A673 (cell line): ENCODE data around the gene COG4. TPM values are rescaled to one million over a fixed set of nuclear protein-coding genes. Genes with fewer than 3 reads are reported as not detected.

Source experiments
- BruUV-seq: library from RNA; stranded (reverse); fragments of 400-500 nt; replicated peaks from 2 replicates; lab custom pipeline; 2021; lab: Mats Ljungman, UMichigan
- CTCF ChIA-PET: fragments of 300-600 bp; sonication (Branson Sonifier 250); formaldehyde crosslinking; loops from one replicate; lab custom pipeline; 2022; ENCODE audit warnings: antibody characterized with exemption; lab: Charles Lee
- POLR2A ChIA-PET: fragments of 300-600 bp; sonication (Branson Sonifier 250); formaldehyde crosslinking; loops from one replicate; lab custom pipeline; 2022; ENCODE audit warnings: antibody characterized with exemption; ENCODE audit not compliant: low non-redundant PET; lab: Charles Lee
- DNase-seq: peaks from one replicate; pipeline ENCODE4 v3.0.0-alpha.2; 2015; ENCODE audit warnings: low spot score
- H3K27ac ChIP-seq: fragments of 200-600 bp; sonication (generic); 2 replicates; pipeline ENCODE4 v1.5.1; 2016; ENCODE audit warnings: mixed run types, low read depth, mild to moderate bottlenecking, mixed read lengths, antibody characterized with exemption, low read length; ENCODE audit not compliant: poor library complexity, severe bottlenecking
- H3K27me3 ChIP-seq: fragments of 200-600 bp; sonication (generic); replicated peaks from 2 replicates; pipeline ENCODE4 v1.6.1; 2017; ENCODE audit warnings: mixed run types, low read depth, mild to moderate bottlenecking, mixed read lengths, antibody characterized with exemption, low read length; ENCODE audit not compliant: insufficient read depth, poor library complexity
- H3K36me3 ChIP-seq: fragments of 200-600 bp; sonication (generic); 2 replicates; pipeline ENCODE4 v1.6.1; 2016; ENCODE audit warnings: mixed run types, mild to moderate bottlenecking, mixed read lengths, antibody characterized with exemption, low read length; ENCODE audit not compliant: insufficient read depth, poor library complexity, severe bottlenecking
- H3K4me1 ChIP-seq: fragments of 200-600 bp; sonication (generic); 2 replicates; pipeline ENCODE4 v1.6.1; 2017; ENCODE audit warnings: mixed run types, mild to moderate bottlenecking, mixed read lengths, antibody characterized with exemption, low read length; ENCODE audit not compliant: insufficient read depth, poor library complexity, severe bottlenecking
- H3K4me3 ChIP-seq: fragments of 200-600 bp; sonication (generic); 2 replicates; pipeline ENCODE4 v1.5.1; 2016; ENCODE audit warnings: low read depth, mixed run types, mild to moderate bottlenecking, mixed read lengths, low read length; ENCODE audit not compliant: poor library complexity, severe bottlenecking
- H3K9me3 ChIP-seq: fragments of 200-600 bp; sonication (generic); 2 replicates; pipeline ENCODE4 v1.6.1; 2016; ENCODE audit warnings: mixed run types, low read depth, mild to moderate bottlenecking, mixed read lengths, antibody characterized with exemption, low read length; ENCODE audit not compliant: poor library complexity, severe bottlenecking
- EZH2 ChIP-seq: fragments of 200-600 bp; sonication (generic); IDR thresholded peaks from 2 replicates; pipeline ENCODE4 v1.6.1; 2017; ENCODE audit warnings: borderline replicate concordance, low read depth, mild to moderate bottlenecking, mixed read lengths, antibody characterized with exemption, low read length; ENCODE audit not compliant: poor library complexity, severe bottlenecking
- intact Hi-C: fragments of 100-400 bp; cut with micrococcal nuclease; formaldehyde crosslinking; loops from one replicate; pipeline ENCODE4 v1.10.0; 2022; ENCODE audit not compliant: unreplicated experiment
- total RNA-seq: library from RNA; stranded (reverse); gene quantifications from 2 replicates; pipeline ENCODE4 v1.2.3, GENCODE V29; 2021
- TF ChIP-seq, protein P1 (sequence below): fragments of 300-800, 200-600 bp; sonication (generic); conservative IDR thresholded peaks from 2 replicates; pipeline ENCODE4 v1.5.1; 2017; ENCODE audit warnings: low read depth, mild to moderate bottlenecking, antibody characterized with exemption, low read length, moderate library complexity, mixed read lengths

The COG4 gene
- total RNA-seq, 1 experiment from 2014 or later: 68.6 TPM

DNA sequence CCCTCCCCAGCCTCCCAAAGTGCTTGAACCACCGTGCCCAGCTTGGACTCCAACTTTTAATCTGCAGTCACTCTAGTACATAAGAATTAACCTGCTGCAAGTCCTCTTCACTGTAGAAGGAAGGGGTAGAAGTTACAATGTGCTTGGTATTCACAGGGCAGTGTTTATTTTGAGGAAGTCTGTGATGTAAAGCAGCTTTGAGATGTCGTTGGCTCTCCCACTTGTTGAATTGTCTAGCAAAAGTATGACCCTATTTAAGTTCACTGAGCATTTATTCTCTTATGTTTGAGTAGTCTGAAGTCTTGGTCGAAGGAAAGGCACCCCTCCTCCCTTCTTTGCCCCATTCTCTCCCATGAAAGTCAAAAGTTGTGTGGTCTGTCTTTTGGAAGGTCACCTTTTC is 28.4 kb upstream of the COG4 start:
- TF ChIP-seq, protein P1, sequence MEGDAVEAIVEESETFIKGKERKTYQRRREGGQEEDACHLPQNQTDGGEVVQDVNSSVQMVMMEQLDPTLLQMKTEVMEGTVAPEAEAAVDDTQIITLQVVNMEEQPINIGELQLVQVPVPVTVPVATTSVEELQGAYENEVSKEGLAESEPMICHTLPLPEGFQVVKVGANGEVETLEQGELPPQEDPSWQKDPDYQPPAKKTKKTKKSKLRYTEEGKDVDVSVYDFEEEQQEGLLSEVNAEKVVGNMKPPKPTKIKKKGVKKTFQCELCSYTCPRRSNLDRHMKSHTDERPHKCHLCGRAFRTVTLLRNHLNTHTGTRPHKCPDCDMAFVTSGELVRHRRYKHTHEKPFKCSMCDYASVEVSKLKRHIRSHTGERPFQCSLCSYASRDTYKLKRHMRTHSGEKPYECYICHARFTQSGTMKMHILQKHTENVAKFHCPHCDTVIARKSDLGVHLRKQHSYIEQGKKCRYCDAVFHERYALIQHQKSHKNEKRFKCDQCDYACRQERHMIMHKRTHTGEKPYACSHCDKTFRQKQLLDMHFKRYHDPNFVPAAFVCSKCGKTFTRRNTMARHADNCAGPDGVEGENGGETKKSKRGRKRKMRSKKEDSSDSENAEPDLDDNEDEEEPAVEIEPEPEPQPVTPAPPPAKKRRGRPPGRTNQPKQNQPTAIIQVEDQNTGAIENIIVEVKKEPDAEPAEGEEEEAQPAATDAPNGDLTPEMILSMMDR: no peak
- no peak for TF ChIP-seq EZH2
- Histone ChIP-seq H3K9me3 (no peaks in the 10 kb centered on the region), H3K36me3 (peaks cover 100% of the 10 kb centered on the region), H3K4me1 (no peaks in the 10 kb centered on the region), H3K4me3 (no peak overlapping the region), H3K27ac (no peak overlapping the region), H3K27me3 (no peaks in the 10 kb centered on the region)
- POLR2A ChIA-PET: no interaction called here
- intact Hi-C loops: no loop called here
- CTCF ChIA-PET: no interaction called here
- DNase-seq: no peak
- no TSS peak for BruUV-seq

DNA sequence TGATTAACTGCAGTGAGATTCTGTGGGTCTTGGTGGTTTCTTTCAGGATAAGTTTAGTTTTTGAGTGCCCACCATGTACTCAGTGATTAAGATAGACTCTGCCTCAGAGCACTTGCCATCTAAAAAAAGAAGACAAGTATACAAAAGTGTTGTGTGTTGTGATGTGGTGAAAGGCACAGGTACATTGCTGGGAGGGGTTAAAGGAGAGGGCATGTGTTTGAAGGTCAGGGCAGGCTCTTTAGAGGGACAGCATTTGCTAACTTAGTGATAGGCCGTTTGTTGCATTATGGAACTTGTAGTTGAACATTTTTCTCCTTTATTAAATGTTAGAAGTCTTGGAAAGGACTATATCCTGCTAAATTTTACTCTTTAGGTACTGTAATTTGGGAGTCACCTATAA is 26.7 kb upstream of the COG4 start:
- Histone ChIP-seq H3K27me3 (no peaks in the 10 kb centered on the region), H3K27ac (no peak overlapping the region), H3K4me1 (no peaks in the 10 kb centered on the region), H3K36me3 (peaks cover 100% of the 10 kb centered on the region), H3K9me3 (no peaks in the 10 kb centered on the region), H3K4me3 (no peak overlapping the region)
- TF ChIP-seq, protein P1: no peak
- TF ChIP-seq EZH2: no peak
- no TSS peak for BruUV-seq
- ChIA-PET POLR2A (no interaction called here), CTCF (no interaction called here)
- intact Hi-C loops: no loop called here
- no peak for DNase-seq

DNA sequence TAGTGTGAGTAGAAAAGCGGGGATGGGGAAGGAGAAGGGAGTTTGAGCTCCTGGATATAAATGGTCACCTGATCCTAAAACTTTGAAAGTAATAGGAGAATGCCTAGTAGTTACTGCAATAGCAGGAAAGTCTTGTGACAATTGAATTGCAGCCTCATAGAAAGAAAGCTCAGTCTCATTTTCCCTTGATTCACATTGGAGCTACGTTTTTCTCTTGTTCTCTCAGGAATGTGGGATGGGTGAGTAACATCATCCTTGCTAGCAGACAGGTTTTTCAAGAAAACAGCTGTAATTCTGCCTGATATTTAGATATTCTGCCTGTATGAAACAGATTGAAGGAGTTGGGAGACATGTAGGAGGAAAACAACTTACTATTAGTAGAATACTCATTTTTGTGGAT is 25.6 kb upstream of the COG4 start:
- no peak overlapping the region for H3K4me3 ChIP-seq
- intact Hi-C loops: no loop called here
- no peaks in the 10 kb centered on the region for H3K9me3 ChIP-seq
- POLR2A ChIA-PET: no interaction called here
- no peaks in the 10 kb centered on the region for H3K4me1 ChIP-seq
- no peak for DNase-seq
- H3K27ac ChIP-seq: no peak overlapping the region
- TF ChIP-seq, protein P1: no peak
- no peak for TF ChIP-seq EZH2
- H3K27me3 ChIP-seq: no peaks in the 10 kb centered on the region
- CTCF ChIA-PET: no interaction called here
- BruUV-seq: TSS peak; percentile 21
- peaks cover 100% of the 10 kb centered on the region for H3K36me3 ChIP-seq
